ENCODE results near the gene MMAA. TPM values are rescaled to one million over a fixed set of nuclear protein-coding genes. Genes with fewer than 3 reads are reported as not detected.
"Not testable (repeated sequence)": the region's sequence is repeated elsewhere in the genome, so short reads cannot be mapped to it uniquely, and the experiment has no call there.

Gene MMAA
- total RNA-seq, 1 donor from 2014 or later: 5.6 TPM

- TF ChIP-seq CTCF (conservative IDR thresholded peaks at IDR 0.05; ENCODE audit: low read depth, low read length): no peak
- no peak for DNase-seq (ENCODE audit: low read depth)
- H3K4me3 ChIP-seq (ENCODE audit: low read depth, low read length): no peak overlapping the region
Measured at GRCh38 chr4:145686991-145687390, 67.8 kb downstream of the MMAA start.

DNA sequence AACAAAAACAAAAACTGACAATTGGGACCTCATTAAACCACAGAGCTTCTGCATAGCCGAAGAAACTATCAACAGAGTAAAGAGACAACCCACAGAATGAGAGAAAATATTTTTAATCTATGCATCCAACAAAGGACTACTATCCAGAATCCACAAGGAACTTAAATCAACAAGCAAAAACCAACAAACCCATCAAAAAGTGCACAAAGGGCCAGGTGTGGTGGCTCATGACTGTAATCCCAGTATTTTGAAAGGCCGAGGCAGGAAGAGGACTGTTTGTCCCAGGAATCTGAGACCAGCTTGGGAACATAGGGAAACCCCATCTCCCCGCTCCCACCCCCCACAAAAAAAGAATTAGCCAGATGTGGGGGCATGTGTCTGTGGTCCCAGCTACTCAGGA is 71.4 kb downstream of the MMAA start:
- TF ChIP-seq CTCF (conservative IDR thresholded peaks at IDR 0.05; ENCODE audit: low read depth, low read length): no peak
- no peak for DNase-seq (ENCODE audit: low read depth)

GRCh38 chr4:145691416-145691815 is 72.2 kb downstream of the MMAA start:
- H3K4me3 ChIP-seq (ENCODE audit: low read depth, low read length); DNase-seq (ENCODE audit: low read depth): not testable (repeated sequence)

More for the DNA sequence above, 71.4 kb downstream of the MMAA start:
- no peak overlapping the region for H3K4me3 ChIP-seq (ENCODE audit: low read depth, low read length)

DNA sequence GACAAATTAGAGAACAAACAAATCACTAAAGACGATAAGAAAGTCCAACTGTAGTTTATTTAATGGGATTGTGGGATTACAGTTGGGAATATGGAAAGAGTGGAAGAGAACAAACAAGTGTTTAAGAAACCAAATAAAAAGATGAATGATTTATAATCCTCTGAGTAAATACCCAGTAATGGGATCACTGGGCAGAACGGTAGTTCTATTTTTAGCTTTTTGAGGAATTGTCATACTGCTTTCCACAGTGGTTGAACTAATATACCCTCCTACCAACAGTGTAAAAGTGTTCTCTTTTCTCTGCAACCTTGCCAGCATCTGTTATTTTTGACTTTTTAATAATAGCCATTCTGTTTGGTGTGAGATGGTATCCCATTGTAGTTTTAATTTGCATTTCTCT is 75.7 kb downstream of the MMAA start:
- H3K4me3 ChIP-seq (ENCODE audit: low read depth, low read length): no peak overlapping the region
- no peak for DNase-seq (ENCODE audit: low read depth)
- TF ChIP-seq CTCF (conservative IDR thresholded peaks at IDR 0.05; ENCODE audit: low read depth, low read length): no peak

GRCh38 chr4:145697332-145697731 is 78.1 kb downstream of the MMAA start:
- no peak for TF ChIP-seq CTCF (conservative IDR thresholded peaks at IDR 0.05; ENCODE audit: low read depth, low read length)
- no peak overlapping the region for H3K4me3 ChIP-seq (ENCODE audit: low read depth, low read length)
- no peak for DNase-seq (ENCODE audit: low read depth)

GRCh38 chr4:145698507-145698906 is 79.3 kb downstream of the MMAA start:
- TF ChIP-seq CTCF (conservative IDR thresholded peaks at IDR 0.05; ENCODE audit: low read depth, low read length): no peak
- DNase-seq (ENCODE audit: low read depth): no peak
- no peak overlapping the region for H3K4me3 ChIP-seq (ENCODE audit: low read depth, low read length)

GRCh38 chr4:145703850-145704497 is 84.8 kb downstream of the MMAA start:
- DNase-seq (ENCODE audit: low read depth): no peak
- TF ChIP-seq CTCF (conservative IDR thresholded peaks at IDR 0.05; ENCODE audit: low read depth, low read length): no peak
- no peak overlapping the region for H3K4me3 ChIP-seq (ENCODE audit: low read depth, low read length)

All from epithelial cell of proximal tubule (primary cell).